Measurements from ENCODE around the gene QKI. TPM values are rescaled to one million over a fixed set of nuclear protein-coding genes. Genes with fewer than 3 reads are reported as not detected.
A peak's percentile ranks its signal among the peaks of the same experiment; 100 is the strongest.

Gene QKI
- total RNA-seq, 1 donor from 2014 or later, result 204 TPM

- Histone ChIP-seq H3K9me3 (ENCODE audit: insufficient read depth, low read depth, low read length) (no peaks in the 10 kb centered on the region), H3K4me2 (ENCODE audit: low read length) (peak overlapping the region; percentile 71), H3K4me3 (ENCODE audit: insufficient read depth, low read depth, low read length) (no peak overlapping the region), H4K20me1 (ENCODE audit: insufficient read depth, low read length) (peaks cover 29% of the 10 kb centered on the region), H3K4me1 (ENCODE audit: insufficient read depth, low read length) (peaks cover 72% of the 10 kb centered on the region), H3K9ac (ENCODE audit: low read length) (peak overlapping the region; percentile 63), H3K36me3 (ENCODE audit: insufficient read depth, low read length) (no peaks in the 10 kb centered on the region), H2AFZ (ENCODE audit: low read depth, low read length) (no peak overlapping the region), H3K27ac (ENCODE audit: low read depth, low read length) (peak overlapping the region; percentile 81), H3K79me2 (ENCODE audit: insufficient read depth, low read length) (peaks cover 95% of the 10 kb centered on the region), H3K27me3 (ENCODE audit: insufficient read depth, low read length) (no peaks in the 10 kb centered on the region)
- TF ChIP-seq CTCF (IDR thresholded peaks at IDR 0.05; ENCODE audit: insufficient read depth, low read depth, low read length) (no peak), EZH2 (IDR thresholded peaks at IDR 0.05; ENCODE audit: insufficient read depth, low read length) (no peak)
- H3K36me3 Mint-ChIP-seq (ENCODE audit: low read depth, unreplicated experiment), result peaks cover 1% of the 10 kb centered on the region
- FAIRE-seq (peak; percentile 99), DNase-seq (ENCODE audit: low read depth) (peak; percentile 93)
- no peaks in the 10 kb centered on the region for H3K9me3 Mint-ChIP-seq (ENCODE audit: unreplicated experiment)
- H3K4me1 Mint-ChIP-seq (ENCODE audit: low read depth, unreplicated experiment), result peaks cover 80% of the 10 kb centered on the region
- H3K27me3 Mint-ChIP-seq (ENCODE audit: low read depth, unreplicated experiment), result no peaks in the 10 kb centered on the region
- peak overlapping the region; percentile 68 for H3K27ac Mint-ChIP-seq (ENCODE audit: unreplicated experiment)
- no peak overlapping the region for H3K4me3 Mint-ChIP-seq (ENCODE audit: unreplicated experiment)
Observed at GRCh38 chr6:163529605-163530004, 115.1 kb downstream of the QKI start.

- Histone ChIP-seq H3K4me3 (ENCODE audit: insufficient read depth, low read depth, low read length) (peak overlapping the region; percentile 8), H4K20me1 (ENCODE audit: insufficient read depth, low read length) (peaks cover 29% of the 10 kb centered on the region), H3K27ac (ENCODE audit: low read depth, low read length) (peak overlapping the region; percentile 81), H3K9ac (ENCODE audit: low read length) (peak overlapping the region; percentile 63), H3K79me2 (ENCODE audit: insufficient read depth, low read length) (peaks cover 95% of the 10 kb centered on the region), H2AFZ (ENCODE audit: low read depth, low read length) (no peak overlapping the region), H3K4me2 (ENCODE audit: low read length) (peak overlapping the region; percentile 71), H3K4me1 (ENCODE audit: insufficient read depth, low read length) (peaks cover 72% of the 10 kb centered on the region), H3K27me3 (ENCODE audit: insufficient read depth, low read length) (no peaks in the 10 kb centered on the region), H3K9me3 (ENCODE audit: insufficient read depth, low read depth, low read length) (no peaks in the 10 kb centered on the region), H3K36me3 (ENCODE audit: insufficient read depth, low read length) (peaks cover 3% of the 10 kb centered on the region)
- FAIRE-seq (no peak), DNase-seq (ENCODE audit: low read depth) (peak; percentile 52)
- Mint-ChIP-seq H3K36me3 (ENCODE audit: low read depth, unreplicated experiment) (no peaks in the 10 kb centered on the region), H3K9me3 (ENCODE audit: unreplicated experiment) (no peaks in the 10 kb centered on the region), H3K27me3 (ENCODE audit: low read depth, unreplicated experiment) (no peaks in the 10 kb centered on the region), H3K27ac (ENCODE audit: unreplicated experiment) (peak overlapping the region; percentile 68), H3K4me1 (ENCODE audit: low read depth, unreplicated experiment) (peaks cover 80% of the 10 kb centered on the region), H3K4me3 (ENCODE audit: unreplicated experiment) (peak overlapping the region; percentile 4)
- no peak for TF ChIP-seq CTCF (IDR thresholded peaks at IDR 0.05; ENCODE audit: insufficient read depth, low read depth, low read length)
- no peak for TF ChIP-seq EZH2 (IDR thresholded peaks at IDR 0.05; ENCODE audit: insufficient read depth, low read length)
Observed at GRCh38 chr6:163530406-163530805, 115.9 kb downstream of the QKI start.

GRCh38 chr6:163531122-163531521, 116.6 kb downstream of the QKI start:
- H3K27me3 Mint-ChIP-seq (ENCODE audit: low read depth, unreplicated experiment), result no peaks in the 10 kb centered on the region
- TF ChIP-seq EZH2 (IDR thresholded peaks at IDR 0.05; ENCODE audit: insufficient read depth, low read length), result no peak
- no peak for TF ChIP-seq CTCF (IDR thresholded peaks at IDR 0.05; ENCODE audit: insufficient read depth, low read depth, low read length)
- Histone ChIP-seq H3K79me2 (ENCODE audit: insufficient read depth, low read length) (peaks cover 95% of the 10 kb centered on the region), H3K4me2 (ENCODE audit: low read length) (peak overlapping the region; percentile 71), H3K9ac (ENCODE audit: low read length) (peak overlapping the region; percentile 63), H2AFZ (ENCODE audit: low read depth, low read length) (no peak overlapping the region), H3K36me3 (ENCODE audit: insufficient read depth, low read length) (peaks cover 3% of the 10 kb centered on the region), H3K9me3 (ENCODE audit: insufficient read depth, low read depth, low read length) (no peaks in the 10 kb centered on the region), H4K20me1 (ENCODE audit: insufficient read depth, low read length) (peaks cover 29% of the 10 kb centered on the region), H3K27me3 (ENCODE audit: insufficient read depth, low read length) (no peaks in the 10 kb centered on the region), H3K4me1 (ENCODE audit: insufficient read depth, low read length) (peaks cover 66% of the 10 kb centered on the region), H3K27ac (ENCODE audit: low read depth, low read length) (peak overlapping the region; percentile 81), H3K4me3 (ENCODE audit: insufficient read depth, low read depth, low read length) (peak overlapping the region; percentile 8)
- no peak for DNase-seq (ENCODE audit: low read depth)
- FAIRE-seq, result no peak
- no peaks in the 10 kb centered on the region for H3K9me3 Mint-ChIP-seq (ENCODE audit: unreplicated experiment)
- peak overlapping the region; percentile 68 for H3K27ac Mint-ChIP-seq (ENCODE audit: unreplicated experiment)
- H3K36me3 Mint-ChIP-seq (ENCODE audit: low read depth, unreplicated experiment), result no peaks in the 10 kb centered on the region
- peak overlapping the region; percentile 3 for H3K4me3 Mint-ChIP-seq (ENCODE audit: unreplicated experiment)
- peaks cover 73% of the 10 kb centered on the region for H3K4me1 Mint-ChIP-seq (ENCODE audit: low read depth, unreplicated experiment)
